Astrocyte of the spinal cord (primary cell): Measurements from ENCODE around the gene JUP.

ENCODE experiments used
- DNase-seq: peaks from one replicate; pipeline ENCODE4 v3.0.0; 2011; ENCODE audit warnings: low read depth, low spot score
- H3K4me3 ChIP-seq: 2 replicates; pipeline ENCODE4 v1.5.1; 2011; ENCODE audit warnings: low read depth, mild to moderate bottlenecking, low read length, moderate library complexity
- in situ Hi-C: cut with HindIII; loops from 2 replicates; pipeline ENCODE4 v1.10.0; 2017; ENCODE audit warnings: low sequenced_read_pairs
- TF ChIP-seq, protein P1 (sequence below): IDR thresholded peaks from 2 replicates; pipeline ENCODE4 v1.5.1; 2012; ENCODE audit warnings: low read depth, mild to moderate bottlenecking, low read length, inconsistent platforms

JUP gene

DNA sequence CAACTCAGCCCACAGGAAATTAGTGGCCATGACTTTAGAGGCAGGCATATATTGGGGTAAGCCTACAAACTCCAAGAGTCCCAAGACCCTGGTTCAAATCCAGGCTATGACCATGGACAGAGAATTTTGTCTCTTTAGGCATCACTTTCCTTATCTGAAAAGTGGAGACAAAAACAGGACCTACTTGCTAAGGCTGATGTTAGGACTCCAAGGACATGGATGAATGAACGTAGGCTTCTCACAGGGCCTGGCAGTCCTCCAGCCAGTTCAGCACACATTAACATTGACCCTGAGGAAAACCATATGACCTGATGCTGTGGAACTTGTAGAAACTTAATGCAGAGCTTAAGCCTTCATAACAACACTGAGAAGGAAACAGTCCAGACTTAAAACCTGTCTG, 27.7 kb upstream of the JUP start:
- DNase-seq: no peak
- in situ Hi-C loops: no loop called here
- TF ChIP-seq, protein P1, sequence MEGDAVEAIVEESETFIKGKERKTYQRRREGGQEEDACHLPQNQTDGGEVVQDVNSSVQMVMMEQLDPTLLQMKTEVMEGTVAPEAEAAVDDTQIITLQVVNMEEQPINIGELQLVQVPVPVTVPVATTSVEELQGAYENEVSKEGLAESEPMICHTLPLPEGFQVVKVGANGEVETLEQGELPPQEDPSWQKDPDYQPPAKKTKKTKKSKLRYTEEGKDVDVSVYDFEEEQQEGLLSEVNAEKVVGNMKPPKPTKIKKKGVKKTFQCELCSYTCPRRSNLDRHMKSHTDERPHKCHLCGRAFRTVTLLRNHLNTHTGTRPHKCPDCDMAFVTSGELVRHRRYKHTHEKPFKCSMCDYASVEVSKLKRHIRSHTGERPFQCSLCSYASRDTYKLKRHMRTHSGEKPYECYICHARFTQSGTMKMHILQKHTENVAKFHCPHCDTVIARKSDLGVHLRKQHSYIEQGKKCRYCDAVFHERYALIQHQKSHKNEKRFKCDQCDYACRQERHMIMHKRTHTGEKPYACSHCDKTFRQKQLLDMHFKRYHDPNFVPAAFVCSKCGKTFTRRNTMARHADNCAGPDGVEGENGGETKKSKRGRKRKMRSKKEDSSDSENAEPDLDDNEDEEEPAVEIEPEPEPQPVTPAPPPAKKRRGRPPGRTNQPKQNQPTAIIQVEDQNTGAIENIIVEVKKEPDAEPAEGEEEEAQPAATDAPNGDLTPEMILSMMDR: no peak
- peak overlapping the region; percentile 92 for H3K4me3 ChIP-seq

DNA sequence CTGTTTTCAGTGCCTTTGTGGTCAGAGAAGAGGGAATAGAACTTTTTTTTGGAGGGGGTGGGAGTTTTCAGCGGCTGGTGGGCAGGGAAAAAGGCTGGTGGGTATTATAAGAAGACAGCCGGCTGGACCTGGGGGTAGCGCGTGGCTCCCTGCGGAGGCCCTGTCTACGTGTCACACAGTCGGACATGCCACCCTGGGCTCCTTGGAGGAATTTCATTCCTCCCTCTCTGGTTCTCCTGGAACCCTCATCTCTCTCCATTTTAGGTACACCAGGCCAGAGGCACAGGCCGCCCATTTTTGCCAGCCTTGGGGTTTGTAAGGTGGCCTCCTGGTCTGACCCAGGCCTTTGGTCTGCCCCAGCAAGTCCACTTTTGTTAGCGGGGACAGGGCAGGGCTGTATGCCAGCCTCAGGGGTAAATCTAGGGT, 27.2 kb upstream of the JUP start:
- peak overlapping the region; percentile 92 for H3K4me3 ChIP-seq
- in situ Hi-C loops: no loop called here
- TF ChIP-seq, protein P1: no peak
- no peak for DNase-seq

DNA sequence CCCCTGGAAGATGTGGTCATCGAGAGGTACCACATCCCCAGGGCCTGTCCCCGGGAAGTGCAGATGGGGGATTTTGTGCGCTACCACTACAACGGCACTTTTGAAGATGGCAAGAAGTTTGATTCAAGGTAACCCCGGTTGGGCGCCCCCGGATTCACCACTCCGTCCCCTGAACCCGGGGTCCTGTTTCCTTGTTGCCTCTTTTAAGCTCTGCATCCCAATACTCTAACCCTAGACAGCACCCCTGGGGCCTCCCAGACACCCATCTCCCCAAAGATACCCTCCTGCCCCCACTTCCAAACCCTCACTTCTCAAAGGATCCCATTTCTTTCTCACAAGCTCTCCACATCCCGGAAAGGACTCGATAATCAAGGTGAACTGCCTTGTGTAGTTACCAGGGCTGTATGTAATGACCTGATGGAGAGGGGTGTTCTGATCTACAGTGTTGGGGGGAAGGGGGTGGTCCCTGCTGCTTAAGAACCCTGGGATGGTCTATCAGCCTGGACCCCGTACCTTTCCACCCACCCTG, 26.7 kb upstream of the JUP start:
- no peak for DNase-seq
- in situ Hi-C loops: no loop called here
- TF ChIP-seq, protein P1: no peak
- peak overlapping the region; percentile 92 for H3K4me3 ChIP-seq

DNA sequence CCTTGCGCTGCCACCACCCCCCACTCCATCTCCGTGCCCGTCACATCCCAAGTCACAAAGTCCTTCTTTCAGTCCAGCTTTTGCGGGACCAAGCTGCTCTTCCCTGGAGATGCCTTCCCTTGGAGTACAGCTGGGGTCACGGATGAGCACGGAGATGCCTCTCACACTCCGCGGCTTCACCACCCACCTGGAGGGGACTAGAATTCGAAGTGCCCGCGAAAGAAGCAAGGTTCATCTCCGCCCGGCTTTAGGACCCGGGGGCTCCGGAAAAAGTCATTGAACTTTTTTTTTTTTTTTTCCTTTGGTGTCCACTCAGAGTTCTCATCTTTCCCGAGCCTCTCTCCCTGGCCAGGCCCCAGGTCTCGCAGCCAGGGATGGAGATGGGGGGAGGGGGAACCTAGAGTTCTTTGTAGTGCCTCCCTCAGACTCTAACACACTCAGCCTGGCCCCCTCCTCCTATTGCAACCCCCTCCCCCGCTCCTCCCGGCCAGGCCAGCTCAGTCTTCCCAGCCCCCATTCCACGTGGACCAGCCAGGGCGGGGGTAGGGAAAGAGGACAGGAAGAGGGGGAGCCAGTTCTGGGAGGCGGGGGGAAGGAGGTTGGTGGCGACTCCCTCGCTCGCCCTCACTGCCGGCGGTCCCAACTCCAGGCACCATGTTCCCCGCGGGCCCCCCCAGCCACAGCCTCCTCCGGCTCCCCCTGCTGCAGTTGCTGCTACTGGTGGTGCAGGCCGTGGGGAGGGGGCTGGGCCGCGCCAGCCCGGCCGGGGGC, 26.1 kb upstream of the JUP start, which contains the start of gene FKBP10:
Gene FKBP10, plus strand, starts transcription at position 624 of the 771 bp plus-strand sequence. Its CDS starts 31 bp downstream, at position 655.
- H3K4me3 ChIP-seq: peak within 1 kb of the TSS; percentile 92
- DNase-seq: peak; percentile 95
- in situ Hi-C loops: no loop called here
- TF ChIP-seq, protein P1: no peak

DNA sequence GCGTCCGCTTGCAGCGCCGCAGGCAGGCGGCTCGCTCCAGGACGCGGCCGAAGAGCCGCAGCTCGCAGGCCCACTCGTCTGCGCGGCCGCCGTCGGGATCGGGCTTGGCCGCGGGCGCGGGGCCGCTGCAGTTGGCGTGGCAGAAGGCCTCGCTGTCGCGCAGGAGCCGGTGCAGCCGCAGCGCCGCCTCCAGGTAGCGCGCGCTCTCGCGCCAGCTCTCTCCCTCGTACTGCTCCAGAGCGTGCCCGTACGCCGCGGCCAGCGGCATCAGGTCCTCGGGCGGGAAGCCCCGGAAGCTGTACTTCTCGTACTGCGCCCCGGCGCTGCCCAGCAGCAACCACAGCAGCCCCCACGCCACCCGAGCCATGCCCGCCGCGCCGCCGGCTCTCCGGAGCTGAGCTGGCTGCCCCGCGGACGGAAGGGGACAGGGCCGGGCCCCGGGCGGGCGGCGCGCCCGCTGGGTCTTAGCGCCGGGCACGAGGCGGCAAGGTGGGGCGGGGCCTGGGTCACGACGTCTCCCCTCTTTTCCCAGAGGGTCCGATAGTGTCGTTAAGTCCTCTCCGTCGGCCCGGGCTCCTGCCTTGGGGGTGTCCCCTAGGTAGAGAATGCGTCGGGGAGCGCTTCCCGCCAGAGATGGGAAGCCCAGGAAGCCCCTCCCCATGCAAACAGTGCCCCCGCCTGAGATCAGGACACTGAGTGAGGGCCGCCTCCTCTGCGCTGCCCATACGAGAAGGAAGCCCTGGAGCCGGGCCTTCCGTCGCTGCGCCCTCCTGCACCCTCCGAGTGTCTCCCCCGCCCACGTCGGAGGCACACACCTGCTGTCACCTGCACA, 25.3 kb upstream of the JUP start, which contains the start of gene P3H4:
Gene P3H4, minus strand, starts transcription at position 401 of the 832 bp plus-strand sequence. Its CDS starts 34 bp downstream, at position 367.
- TF ChIP-seq, protein P1: peak; percentile 68
- peak within 1 kb of the TSS; percentile 92 for H3K4me3 ChIP-seq
- in situ Hi-C loops: no loop called here
- DNase-seq: peak; percentile 82
